Measurements from ENCODE around the gene C17orf67. TPM values are rescaled to one million over a fixed set of nuclear protein-coding genes. Genes with fewer than 3 reads are reported as not detected.
"Not testable (repeated sequence)": the region's sequence is repeated elsewhere in the genome, so short reads cannot be mapped to it uniquely, and the experiment has no call there.

The C17orf67 gene
- total RNA-seq, 1 experiment from 2014 or later: 0.17 TPM

DNA sequence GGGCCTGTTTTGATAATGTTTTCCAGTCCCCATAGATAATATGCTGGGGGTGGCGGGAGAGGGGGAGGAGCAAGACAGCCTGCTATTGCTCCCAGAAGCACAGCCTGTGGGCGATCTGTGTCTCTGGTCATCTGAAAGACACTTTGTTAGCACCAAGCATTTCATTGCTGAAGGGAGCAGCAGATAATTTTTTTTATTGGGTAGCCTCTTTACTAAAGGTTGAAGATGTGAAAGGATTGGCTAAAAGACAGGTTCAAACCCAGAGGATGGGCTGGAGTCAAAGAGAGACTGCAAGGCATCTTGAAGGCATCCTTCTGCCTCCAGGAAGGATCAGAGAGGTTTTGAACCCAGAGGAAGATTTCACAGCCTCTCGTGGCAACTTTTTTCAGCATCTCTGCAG, 60.6 kb downstream of the C17orf67 start:
- DNase-seq (ENCODE audit: low read depth): no peak

DNA sequence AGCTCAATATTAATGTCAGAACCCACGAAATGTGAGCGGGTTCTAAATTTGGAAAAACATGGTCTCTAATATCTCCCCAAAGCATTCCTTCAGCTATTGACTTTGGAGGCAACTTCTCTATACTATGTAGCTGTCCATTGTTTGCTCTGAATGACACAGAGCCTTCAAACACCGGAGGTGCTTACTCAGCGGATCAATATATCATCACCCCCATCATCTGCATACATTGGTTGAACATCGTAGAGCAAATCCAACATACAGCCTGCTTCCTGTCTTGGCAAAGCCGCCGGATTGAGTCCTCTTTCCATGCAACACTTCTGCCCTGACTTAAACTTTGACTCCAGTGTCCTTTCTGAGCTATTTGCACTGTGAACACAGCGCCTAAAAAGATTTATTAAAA, 61.3 kb downstream of the C17orf67 start:
- DNase-seq (ENCODE audit: low read depth): no peak

DNA sequence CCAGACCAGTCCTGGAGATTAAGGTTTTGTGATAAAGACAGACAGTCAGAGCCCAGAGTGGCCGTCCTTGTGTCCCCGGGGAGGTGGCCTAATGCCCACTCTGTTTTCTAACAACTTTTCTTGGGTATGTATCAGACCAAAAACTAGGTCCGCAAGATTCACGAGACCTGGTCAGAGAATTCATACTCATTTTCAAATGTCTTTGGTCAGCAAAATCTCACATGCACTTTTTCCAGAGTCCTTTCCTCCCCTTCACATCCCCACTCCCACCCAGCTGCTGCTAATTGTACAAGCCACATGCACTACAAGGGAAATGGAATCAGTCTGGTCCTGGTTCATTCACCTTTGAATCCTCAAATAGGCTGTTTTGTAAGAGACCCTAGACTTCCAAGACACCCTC, 61.7 kb downstream of the C17orf67 start:
- no peak for DNase-seq (ENCODE audit: low read depth)

DNA sequence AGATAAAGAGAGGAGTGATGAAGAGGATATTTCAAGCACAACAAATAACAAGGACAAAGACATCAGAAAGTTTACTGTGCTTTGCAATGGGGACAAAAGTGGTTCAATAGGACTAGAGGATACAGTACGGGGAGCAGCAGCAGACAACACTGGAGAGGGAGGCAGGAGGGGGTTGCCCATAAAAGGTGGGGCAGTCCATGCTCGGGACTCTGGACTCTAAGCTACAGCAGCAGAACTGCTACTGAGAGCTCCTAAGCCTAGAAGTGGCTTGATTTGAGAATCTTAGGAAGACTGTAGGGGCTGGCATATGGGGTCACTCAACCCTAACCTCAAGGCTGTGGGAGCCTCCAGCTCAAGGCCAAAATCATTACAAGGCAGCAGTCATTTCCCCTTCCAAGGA, 62.2 kb downstream of the C17orf67 start:
- no peak for DNase-seq (ENCODE audit: low read depth)

DNA sequence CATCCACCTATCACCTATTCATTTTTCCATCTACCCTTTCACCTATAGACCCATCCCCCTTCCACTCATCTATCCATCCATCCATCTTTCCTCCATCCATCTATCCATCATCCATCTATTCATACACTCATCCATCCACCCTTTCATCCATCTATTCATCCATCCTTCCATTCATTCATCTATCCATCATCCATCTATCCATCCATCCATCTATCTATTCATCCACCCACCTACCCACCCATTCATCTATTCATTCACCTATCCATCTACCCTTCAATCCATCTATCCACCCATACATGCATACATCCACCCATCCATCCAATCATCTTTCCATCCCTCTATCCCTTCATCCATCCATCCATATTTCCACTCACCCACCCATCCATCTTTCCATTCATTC, 63.3 kb downstream of the C17orf67 start:
- no peak for DNase-seq (ENCODE audit: low read depth)

DNA sequence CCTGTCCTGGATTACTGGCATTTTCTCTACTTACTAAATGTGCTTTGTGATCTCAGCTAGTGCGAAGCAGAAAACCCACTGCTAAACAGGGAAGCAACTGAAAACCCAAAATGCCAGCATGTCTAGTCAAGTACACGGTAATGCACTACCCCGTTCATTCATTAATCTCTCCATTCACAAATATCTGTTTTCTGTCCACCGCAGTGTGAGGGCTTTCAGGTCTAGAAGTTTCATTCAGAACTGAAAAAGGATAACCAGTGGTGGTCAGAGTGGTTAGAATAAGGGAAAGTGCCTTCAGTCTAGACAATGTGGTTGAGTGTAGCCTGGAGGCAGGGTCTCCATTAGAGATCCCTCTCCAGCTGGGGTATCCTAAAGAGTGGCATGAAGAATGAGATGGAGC, 68.3 kb downstream of the C17orf67 start:
- no peak for DNase-seq (ENCODE audit: low read depth)

DNA sequence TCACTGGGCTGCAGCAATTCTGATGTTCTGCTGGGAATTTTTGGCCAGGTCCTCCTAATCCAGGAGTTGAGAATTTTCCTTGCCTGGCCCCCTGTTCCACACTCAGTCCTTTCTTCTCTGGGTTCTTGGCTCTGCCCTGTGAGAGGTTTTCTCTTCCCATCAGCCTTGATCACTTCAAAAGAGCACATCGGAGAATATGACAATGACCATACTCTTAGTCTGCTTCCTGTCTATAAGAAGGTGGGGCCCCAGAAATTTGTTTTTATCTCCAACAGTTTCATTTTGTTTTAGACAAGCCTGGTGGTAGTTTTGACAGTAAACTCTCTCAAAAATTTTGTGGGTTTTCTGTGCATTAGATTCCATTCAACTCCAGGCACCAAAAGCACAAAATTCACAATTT, 70.7 kb downstream of the C17orf67 start:
- no peak for DNase-seq (ENCODE audit: low read depth)

DNA sequence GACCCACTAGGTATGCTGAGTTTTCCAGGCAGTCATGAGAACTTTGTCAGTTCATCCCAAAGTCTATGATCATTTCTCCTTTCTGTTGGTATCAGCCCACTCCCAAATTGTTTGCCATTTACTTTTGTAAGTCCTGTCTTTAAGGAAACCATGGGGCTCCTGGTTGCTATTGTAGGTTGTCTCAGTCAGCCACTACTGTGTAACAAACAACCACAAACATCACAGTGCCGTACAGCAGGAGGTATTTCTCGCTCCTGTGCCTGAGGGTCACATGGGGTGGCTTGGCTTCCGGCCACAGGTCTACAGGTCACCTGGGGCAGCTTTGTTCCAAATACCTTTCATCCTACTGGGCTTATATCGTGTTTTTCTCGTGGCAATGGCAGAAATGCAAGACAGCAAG, 71.6 kb downstream of the C17orf67 start:
- no peak for DNase-seq (ENCODE audit: low read depth)

DNA sequence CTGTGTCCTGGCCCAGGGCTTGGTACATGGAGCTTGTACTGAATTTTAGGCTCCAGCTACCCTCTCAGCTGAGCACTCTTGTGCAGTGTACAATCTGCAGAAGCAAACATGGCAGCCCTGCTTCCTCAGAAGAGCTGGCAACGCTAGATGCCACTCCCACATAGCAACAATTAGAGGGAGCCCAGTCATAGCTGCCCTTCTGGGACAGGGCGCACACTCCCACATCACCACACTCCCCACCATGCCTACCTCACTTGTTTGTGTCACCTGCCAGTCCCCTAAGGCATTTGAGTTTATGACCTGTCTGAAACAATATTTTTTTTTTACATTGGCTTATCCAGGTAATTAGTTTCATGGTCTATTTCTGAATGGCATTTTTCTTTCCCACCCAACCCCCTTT, 72.3 kb downstream of the C17orf67 start:
- DNase-seq (ENCODE audit: low read depth): no peak

DNA sequence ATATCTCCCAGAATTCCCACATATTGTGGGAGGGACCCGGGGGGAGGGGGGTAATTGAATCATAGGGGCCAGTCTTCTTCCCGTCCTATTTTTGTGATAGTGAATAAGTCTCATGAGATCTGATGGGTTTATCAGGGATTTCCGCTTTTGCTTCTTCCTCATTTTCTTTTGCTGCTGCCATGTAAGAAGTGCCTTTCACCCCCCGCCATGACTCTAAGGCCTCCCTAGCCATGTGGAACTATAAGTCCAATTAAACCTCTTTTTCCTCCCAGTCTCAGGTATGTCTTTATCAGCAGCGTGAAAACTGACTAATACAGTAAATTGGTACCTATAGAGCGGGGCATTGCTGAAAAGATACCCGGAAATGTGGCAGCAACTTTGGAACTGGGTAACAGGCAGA, 76.1 kb downstream of the C17orf67 start:
- DNase-seq (ENCODE audit: low read depth): not testable (repeated sequence)

DNA sequence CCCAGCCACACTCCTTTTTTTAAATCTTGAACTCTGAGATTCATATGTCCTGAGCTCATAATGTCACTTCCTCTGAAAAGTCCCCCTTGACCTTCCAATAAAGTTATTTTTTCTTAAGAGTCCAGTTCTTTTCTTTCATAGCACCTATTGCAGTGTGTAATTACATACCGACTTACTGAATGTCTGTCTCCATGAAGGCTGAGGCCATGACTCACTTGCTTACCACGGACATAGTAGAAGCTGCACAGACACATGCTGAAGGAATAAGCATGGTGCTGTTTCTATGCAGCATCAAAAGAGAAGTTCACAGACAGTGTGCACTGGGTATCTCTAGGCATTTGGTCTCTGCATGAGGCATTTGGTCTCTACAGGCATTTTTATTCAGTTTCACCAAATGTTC, 77.2 kb downstream of the C17orf67 start:
- peak; percentile 37 for DNase-seq (ENCODE audit: low read depth)

DNA sequence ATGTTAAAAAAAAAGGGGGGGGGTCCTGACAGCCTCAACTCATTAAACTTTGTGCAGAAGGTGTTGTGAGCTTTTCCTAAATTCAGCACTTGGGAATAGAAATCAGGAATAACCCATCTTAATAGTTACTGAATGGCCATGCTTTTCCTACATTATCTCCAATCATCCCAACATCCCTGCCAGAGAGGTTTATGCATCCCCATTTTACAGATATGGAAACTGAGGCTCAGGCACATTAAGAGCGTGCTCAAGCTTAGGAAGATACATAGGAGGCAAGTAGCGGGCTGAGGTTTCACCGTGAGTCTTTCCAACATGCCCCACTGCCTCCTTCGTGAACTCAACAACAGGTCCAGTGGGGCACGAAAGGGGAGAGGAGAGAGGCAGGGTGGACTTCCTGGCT, 78.4 kb downstream of the C17orf67 start:
- no peak for DNase-seq (ENCODE audit: low read depth)

DNA sequence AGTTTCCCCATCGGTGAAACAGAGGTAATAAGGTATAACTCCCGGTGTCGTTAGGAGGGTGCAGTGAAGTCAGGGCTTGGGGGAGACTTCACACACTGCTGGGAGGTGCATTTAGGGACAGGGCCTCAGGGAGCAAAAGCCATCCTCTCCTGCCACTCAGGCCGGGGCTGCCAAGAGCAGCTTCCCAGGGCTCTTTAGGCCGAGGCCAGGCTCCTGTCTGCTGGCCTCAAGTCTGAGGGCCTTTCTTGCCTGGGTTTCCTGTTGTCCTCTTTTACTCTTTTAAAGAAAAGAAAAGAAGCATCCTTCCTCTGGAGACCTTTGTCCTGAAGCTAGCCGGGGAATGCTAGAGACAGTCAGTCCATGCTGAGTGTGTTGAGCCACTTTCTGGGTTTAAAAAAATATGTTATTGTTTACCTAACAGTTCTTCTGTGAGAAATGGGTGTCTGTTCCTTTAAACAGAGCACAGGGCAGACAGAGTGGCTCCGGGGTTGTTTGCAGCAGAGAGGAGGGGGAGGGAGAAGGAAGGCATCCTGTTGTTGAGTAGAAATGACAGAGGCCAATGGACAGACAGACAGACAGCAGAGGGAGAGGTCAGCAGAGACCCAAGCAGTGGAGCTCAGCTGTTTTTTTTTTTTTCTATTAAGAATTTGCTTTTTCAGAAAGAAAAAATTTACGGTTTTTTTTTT, 79.1 kb downstream of the C17orf67 start:
- no peak for DNase-seq (ENCODE audit: low read depth)

DNA sequence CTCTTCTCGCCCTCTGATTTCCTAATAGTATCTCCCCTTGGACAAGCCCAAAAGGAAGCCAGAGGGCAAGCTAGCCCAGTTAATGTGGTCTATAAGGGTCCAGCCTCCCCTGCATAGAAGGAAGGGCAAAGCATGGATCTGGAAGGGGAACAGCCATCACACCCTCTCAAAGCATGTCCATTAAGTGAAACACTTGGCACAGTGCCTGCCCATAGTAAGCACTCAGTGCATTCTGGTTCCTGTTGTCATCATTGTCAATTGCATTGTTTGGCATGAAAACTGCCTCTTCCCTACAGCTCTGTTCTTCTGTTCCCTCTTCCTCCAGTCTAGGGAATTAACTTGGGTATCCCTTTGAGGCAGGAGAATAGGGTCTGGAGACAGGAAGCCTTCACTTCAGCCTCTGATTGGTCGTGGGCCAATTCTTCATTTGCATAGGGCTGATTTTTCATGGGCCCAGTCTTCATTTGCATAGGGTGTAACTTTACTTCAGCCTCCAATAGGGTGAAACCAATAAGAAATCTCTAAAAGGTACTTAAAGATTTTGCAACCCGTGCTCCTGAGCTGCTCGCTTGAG, 81.4 kb downstream of the C17orf67 start:
- no peak for DNase-seq (ENCODE audit: low read depth)

DNA sequence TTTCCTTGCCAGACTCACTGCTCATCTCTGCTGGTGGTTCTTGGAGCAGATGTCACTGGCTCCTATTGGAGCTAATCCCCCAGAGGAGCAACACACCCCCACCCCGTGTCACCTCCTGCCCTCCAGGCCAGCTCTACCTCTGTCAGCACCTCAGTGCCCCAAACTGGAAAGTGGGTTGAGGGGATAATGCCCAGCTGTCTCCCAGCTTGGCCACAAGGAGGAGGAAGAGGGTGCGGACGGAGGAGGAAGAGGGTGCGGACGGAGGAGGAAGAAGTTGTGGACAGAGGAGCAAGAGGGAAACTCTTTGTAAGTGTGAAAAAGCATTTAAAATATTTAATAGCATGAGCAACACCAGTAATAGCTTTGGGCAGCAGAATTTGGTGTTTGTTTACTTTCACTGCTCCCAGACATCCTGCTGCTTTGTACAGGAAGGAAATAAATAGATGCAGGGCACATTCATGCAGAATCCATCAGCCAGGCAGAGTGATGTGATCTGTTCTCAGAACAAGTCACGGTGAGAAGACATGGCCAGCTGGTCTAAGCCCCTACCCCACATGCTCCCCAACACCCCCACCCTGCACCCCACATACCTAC, 82.5 kb downstream of the C17orf67 start:
- no peak for DNase-seq (ENCODE audit: low read depth)

DNA sequence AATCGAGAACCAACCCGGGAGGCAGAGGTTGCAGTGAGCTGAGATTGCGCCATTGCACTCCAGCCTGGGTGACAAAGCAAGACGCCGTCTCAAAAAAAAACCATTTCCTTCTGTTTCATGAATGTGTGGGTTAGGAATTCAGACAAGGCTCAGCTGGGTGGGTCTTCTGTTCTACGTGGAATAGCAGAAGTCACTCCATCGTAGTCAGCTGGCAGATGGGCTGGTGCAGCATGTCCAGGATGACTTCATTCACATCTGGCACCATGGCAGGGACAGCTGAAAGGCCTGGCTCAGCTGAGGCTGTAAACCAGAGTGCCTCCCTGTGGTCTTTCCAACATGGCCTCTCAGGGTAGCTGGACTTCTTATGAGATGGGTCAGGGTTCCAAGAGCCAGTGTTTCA, 89.0 kb downstream of the C17orf67 start:
- DNase-seq (ENCODE audit: low read depth): no peak

DNA sequence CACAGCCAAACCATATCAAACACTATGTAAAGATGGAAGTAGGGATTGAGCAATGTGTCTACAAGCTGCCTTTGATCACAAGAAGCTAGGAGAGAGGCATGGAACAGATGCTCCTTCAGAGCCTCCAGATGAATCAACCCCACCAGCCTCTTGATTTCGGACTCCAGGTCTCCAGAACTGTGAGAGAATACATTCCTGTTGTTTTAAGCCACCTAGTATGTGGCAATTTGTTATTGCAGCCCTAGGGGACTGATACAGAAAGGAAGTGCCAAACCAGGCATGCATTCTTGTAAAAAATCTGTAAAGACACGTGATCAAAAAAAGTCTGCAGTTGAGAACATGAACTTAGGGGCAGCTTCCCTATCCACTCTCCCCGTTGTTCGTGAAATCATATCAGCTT, 91.1 kb downstream of the C17orf67 start:
- DNase-seq (ENCODE audit: low read depth): no peak

Other genes with a start within 250 kb of the C17orf67 start
- gene NOG, start 240.2 kb downstream of the C17orf67 start, total RNA-seq (2014; rRNA removed; shearing (Covaris generic)): 0.92 and 1.4 TPM in 2 replicates
- gene DGKE, start 231 bp upstream of the C17orf67 start, total RNA-seq (2014; rRNA removed; shearing (Covaris generic)): 0.17 and 0.24 TPM in 2 replicates
- gene TRIM25, start 80.1 kb upstream of the C17orf67 start, total RNA-seq (2014; rRNA removed; shearing (Covaris generic)): 4.5 and 10.1 TPM in 2 replicates
- gene COIL, start 127.1 kb upstream of the C17orf67 start, total RNA-seq (2014; rRNA removed; shearing (Covaris generic)): 16.5 and 16.9 TPM in 2 replicates
- 27.5 and 28.3 TPM in 2 replicates for gene SCPEP1, start 144.2 kb upstream of the C17orf67 start, total RNA-seq (2014; rRNA removed; shearing (Covaris generic))

Measured in Daoy (cell line).